Stimulated activated CD8-positive, alpha-beta memory T cell treated with anti-CD3 and anti-CD28 coated beads, Interleukin-4, amount 100 ng/mL, for 48 hours (primary cell): Measurements from ENCODE around the gene THAP9.

Source experiments
- DNase-seq: peaks from one replicate; pipeline ENCODE4 v3.0.0-alpha.2; 2020

THAP9 gene

GRCh38 chr4:82965763-82966162 is 65.2 kb downstream of the THAP9 start:
- no peak for DNase-seq

GRCh38 chr4:82968972-82969371 is 68.4 kb downstream of the THAP9 start:
- no peak for DNase-seq

- DNase-seq: no peak
These were observed 68.9 kb downstream of the THAP9 start for GRCh38 chr4:82969414-82969813.
